RWPE2 (cell line): ENCODE data around the gene PNLDC1.

Source experiments
- ATAC-seq: fragments of 200-7000 bp; cut with Tn5 transposase; 3 replicates; pipeline ENCODE4 v1.9.1; 2021; ENCODE audit warnings: low read depth
- DNase-seq: peaks from one replicate; pipeline ENCODE4 v3.0.0-alpha.2; 2020; ENCODE audit warnings: low spot score
- H3K27ac ChIP-seq: fragments of 450-650 bp; 2 replicates; pipeline ENCODE4 v1.5.1; 2017; ENCODE audit warnings: mild to moderate bottlenecking; ENCODE audit not compliant: poor library complexity, severe bottlenecking
- H3K27me3 ChIP-seq: fragments of 250-450 bp; sonication (Bioruptor Pico); 2 replicates; pipeline ENCODE4 v1.5.1; 2021; ENCODE audit warnings: mild to moderate bottlenecking, moderate library complexity; ENCODE audit not compliant: insufficient read depth, poor library complexity, severe bottlenecking
- H3K36me3 ChIP-seq: fragments of 250-450 bp; sonication (Bioruptor Pico); 2 replicates; pipeline ENCODE4 v1.5.1; 2020; ENCODE audit warnings: low read depth, mild to moderate bottlenecking, moderate library complexity
- H3K4me1 ChIP-seq: fragments of 250-450 bp; sonication (Bioruptor Pico); 2 replicates; pipeline ENCODE4 v1.5.1; 2021; ENCODE audit warnings: mild to moderate bottlenecking, moderate library complexity; ENCODE audit not compliant: insufficient read depth, poor library complexity, severe bottlenecking
- H3K4me3 ChIP-seq: fragments of 250-450 bp; sonication (Bioruptor Pico); 2 replicates; pipeline ENCODE4 v1.5.1; 2021; ENCODE audit warnings: mild to moderate bottlenecking, moderate library complexity; ENCODE audit not compliant: severe bottlenecking
- H3K9me3 ChIP-seq: fragments of 250-450 bp; sonication (Bioruptor Pico); 2 replicates; pipeline ENCODE4 v1.5.1; 2021; ENCODE audit warnings: mild to moderate bottlenecking, moderate library complexity; ENCODE audit not compliant: severe bottlenecking
- TF ChIP-seq, protein P1 (sequence below): fragments of 450-650 bp; IDR thresholded peaks from one replicate; pipeline ENCODE4 v1.5.1; 2017; ENCODE audit warnings: mild to moderate bottlenecking, moderate library complexity; ENCODE audit not compliant: poor library complexity, severe bottlenecking

Gene PNLDC1

DNA sequence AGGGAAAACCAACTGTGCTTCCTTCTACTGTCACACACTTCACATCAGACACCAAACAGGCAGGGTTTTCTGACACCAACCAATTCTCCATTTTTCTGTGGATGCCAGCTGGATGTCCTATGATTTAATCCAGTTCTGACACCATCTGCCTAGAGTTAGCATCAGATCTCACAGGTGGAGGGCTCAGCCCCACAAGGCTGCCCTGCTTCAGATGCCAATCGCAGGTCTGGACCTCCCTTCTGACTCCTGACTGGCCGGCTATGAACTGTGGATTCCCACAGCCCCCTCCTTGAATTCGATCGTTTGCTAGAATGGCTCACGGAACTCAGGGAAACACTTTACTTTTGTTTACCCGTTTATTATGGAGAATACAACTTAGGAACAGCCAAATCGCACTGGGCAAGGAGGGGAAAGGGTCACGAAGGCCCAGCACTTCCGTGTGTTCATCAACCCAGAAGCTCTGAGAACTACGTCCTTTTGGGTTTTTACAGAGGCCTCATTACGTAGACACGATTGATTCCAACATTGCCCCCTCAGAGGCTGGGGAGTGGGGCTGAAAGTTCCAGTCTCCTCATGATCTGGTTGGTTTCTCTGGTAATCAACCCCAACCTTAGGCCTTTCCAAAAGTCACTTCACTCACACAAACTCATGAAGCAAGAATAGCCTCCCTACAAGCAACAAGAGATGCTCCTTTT, 65.3 kb downstream of the PNLDC1 start:
- no peaks in the 10 kb centered on the region for H3K36me3 ChIP-seq
- no peak overlapping the region for H3K4me3 ChIP-seq
- DNase-seq (no peak), ATAC-seq (no peak)
- peaks cover 2% of the 10 kb centered on the region for H3K9me3 ChIP-seq
- no peak overlapping the region for H3K27ac ChIP-seq
- no peaks in the 10 kb centered on the region for H3K27me3 ChIP-seq
- TF ChIP-seq, protein P1, sequence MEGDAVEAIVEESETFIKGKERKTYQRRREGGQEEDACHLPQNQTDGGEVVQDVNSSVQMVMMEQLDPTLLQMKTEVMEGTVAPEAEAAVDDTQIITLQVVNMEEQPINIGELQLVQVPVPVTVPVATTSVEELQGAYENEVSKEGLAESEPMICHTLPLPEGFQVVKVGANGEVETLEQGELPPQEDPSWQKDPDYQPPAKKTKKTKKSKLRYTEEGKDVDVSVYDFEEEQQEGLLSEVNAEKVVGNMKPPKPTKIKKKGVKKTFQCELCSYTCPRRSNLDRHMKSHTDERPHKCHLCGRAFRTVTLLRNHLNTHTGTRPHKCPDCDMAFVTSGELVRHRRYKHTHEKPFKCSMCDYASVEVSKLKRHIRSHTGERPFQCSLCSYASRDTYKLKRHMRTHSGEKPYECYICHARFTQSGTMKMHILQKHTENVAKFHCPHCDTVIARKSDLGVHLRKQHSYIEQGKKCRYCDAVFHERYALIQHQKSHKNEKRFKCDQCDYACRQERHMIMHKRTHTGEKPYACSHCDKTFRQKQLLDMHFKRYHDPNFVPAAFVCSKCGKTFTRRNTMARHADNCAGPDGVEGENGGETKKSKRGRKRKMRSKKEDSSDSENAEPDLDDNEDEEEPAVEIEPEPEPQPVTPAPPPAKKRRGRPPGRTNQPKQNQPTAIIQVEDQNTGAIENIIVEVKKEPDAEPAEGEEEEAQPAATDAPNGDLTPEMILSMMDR = no peak
- no peaks in the 10 kb centered on the region for H3K4me1 ChIP-seq

DNA sequence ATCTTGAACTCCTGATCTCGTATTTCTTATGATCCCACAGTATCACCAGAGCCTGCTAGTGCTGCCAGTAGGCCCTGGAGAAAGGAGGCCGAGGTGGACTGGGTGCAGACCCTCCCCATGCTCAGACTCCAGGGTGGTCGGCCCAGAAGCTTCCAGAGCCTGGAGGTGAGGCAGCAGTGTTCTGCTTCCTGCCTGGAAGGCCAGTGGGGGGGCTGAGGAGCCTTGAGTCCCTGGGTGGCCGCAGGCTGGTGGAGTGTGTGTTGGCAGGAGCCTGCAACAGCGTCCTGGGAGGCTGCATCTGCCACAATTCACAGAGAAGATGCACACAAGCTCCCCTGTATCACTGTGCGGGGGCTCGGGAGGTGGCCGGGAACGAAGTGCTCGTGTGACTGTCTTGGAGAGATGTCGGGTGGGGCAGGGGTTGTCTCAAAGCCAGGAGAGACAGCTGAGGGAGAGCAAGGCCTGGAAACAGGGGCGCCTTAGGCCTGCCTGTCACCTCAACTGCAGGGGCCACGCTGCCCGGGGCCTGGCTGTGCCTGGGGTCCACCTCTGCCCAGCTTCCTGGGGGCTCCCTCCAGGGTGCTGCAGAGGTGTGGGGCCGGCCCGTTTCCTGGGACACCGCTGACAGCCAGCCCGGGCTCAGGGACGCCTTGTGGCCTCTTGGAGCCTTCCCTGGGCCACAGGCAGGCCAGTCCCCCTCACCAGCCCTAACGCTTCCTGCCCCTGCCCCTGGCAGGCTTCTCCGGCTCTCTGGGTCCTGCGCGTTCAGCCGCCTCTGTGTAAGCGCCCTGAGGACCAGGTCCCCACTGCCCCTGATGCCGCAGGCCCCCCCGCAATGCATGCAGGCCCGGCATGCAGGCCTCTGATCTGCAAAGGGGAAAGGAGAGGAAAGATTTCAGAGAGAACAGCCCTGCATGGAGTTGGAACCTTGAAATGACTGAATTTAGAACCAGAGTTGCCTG, 66.5 kb downstream of the PNLDC1 start:
- TF ChIP-seq, protein P1 = no peak
- Histone ChIP-seq H3K9me3 (peaks cover 2% of the 10 kb centered on the region), H3K4me1 (no peaks in the 10 kb centered on the region), H3K36me3 (no peaks in the 10 kb centered on the region), H3K27me3 (no peaks in the 10 kb centered on the region), H3K4me3 (no peak overlapping the region), H3K27ac (no peak overlapping the region)
- ATAC-seq (no peak), DNase-seq (no peak)
